PC-3 (cell line): ENCODE results near the gene PVALB.

ENCODE experiments used
- CTCF ChIP-seq: fragments of 300-600 bp; sonication (generic); conservative IDR thresholded peaks from 2 replicates; pipeline ENCODE4 v1.5.1; 2017; ENCODE audit warnings: antibody characterized with exemption, low read depth, mild to moderate bottlenecking, low read length
- EZH2 ChIP-seq: fragments of 300-600 bp; sonication (generic); IDR thresholded peaks from one replicate; pipeline ENCODE4 v1.6.1; 2017; ENCODE audit warnings: antibody characterized with exemption, mild to moderate bottlenecking, low read length; ENCODE audit not compliant: unreplicated experiment
- EZH2phosphoT487 ChIP-seq: fragments of 300-600 bp; sonication (generic); IDR thresholded peaks from 2 replicates; pipeline ENCODE4 v1.6.1; 2018; ENCODE audit warnings: mild to moderate bottlenecking, antibody characterized with exemption, low read length, borderline replicate concordance

DNA sequence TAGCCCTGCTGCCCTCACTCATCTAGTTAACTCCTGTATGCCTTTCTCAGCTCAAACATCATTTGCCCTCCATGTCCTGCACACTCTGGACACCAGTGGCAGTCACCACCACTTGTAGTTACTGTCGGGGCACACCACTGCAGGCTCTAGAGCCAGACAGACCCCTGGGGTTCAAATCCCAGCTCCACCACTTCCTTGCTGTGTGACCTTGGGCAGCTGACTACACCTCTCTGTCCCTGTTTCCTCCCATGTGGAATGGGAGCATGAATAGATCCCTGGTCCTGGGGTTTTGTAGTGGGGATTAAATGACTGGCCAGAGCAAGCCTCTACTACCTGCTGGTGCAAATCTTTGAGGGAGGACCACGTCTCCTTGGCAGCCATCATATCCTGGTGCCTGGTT lies 33.1 kb downstream of the PVALB start:
- TF ChIP-seq CTCF: no peak
- no peak for TF ChIP-seq EZH2
- no peak for TF ChIP-seq EZH2phosphoT487
